HepG2 (cell line): Measurements from ENCODE around the gene SLIT1. TPM values are rescaled to one million over a fixed set of nuclear protein-coding genes. Genes with fewer than 3 reads are reported as not detected.

Experiments
- ATAC-seq: fragments of 200-7000 bp; cut with Tn5 transposase; 3 replicates; pipeline ENCODE4 v1.9.1; 2020; ENCODE audit warnings: mild to moderate bottlenecking, moderate library complexity
- BruUV-seq: library from RNA; stranded (reverse); fragments of 400-500 nt; replicated peaks from 2 replicates; lab custom pipeline; 2021; lab: Mats Ljungman, UMichigan
- CTCF ChIA-PET: fragments of 300-600 bp; formaldehyde crosslinking; extraction: SDS; loops from one replicate; lab custom pipeline; 2021; ENCODE audit warnings: low total read pairs, inconsistent platforms, low intra/inter-chr PET ratio; lab: Yijun Ruan, JAX
- POLR2A ChIA-PET: fragments of 350-600 bp; sonication (Branson Sonifier 250); formaldehyde crosslinking; loops from one replicate; lab custom pipeline; 2020; ENCODE audit warnings: antibody characterized with exemption, inconsistent platforms; lab: Yijun Ruan, JAX
- DNase-seq: peaks from one replicate; pipeline ENCODE4 v3.0.0-alpha.2; 2015; ENCODE audit warnings: low spot score
- FAIRE-seq: peaks from 3 replicates; lab custom pipeline; 2011; peaks lifted over from hg19 to GRCh38; lab: Jason Lieb, UNC
- H2AFZ ChIP-seq: one replicate; pipeline ENCODE4 v1.6.1; 2011; ENCODE audit warnings: low read length, inconsistent platforms
- H3K27ac ChIP-seq: fragments of 300-600 bp; 3 replicates; pipeline ENCODE4 v1.8.0; 2011; ENCODE audit warnings: mixed run types, mild to moderate bottlenecking, mixed read lengths, low read length, inconsistent platforms; ENCODE audit not compliant: insufficient read depth; ENCODE audit errors: extremely low read length
- H3K27me3 ChIP-seq, 2 experiments: fragments of 200-600 bp in 1 of 2; 2 replicates in 1 of 2; 3 replicates in 1 of 2; pipeline versions ENCODE4 v1.6.0 to v1.8.0; 2011; ENCODE audit warnings: low read length in 2 of 2, mild to moderate bottlenecking in 2 of 2, moderate library complexity in 2 of 2, inconsistent platforms in 1 of 2; ENCODE audit not compliant: insufficient read depth in 2 of 2, control insufficient read depth in 1 of 2
- H3K36me3 ChIP-seq, 2 experiments: fragments of 200-600 bp in 1 of 2; replicated peaks in 1 of 2; 2 replicates in 1 of 2; 3 replicates in 1 of 2; pipeline versions ENCODE4 v1.5.1 to v1.8.0; 2011; ENCODE audit warnings: low read length in 2 of 2, inconsistent platforms in 1 of 2; ENCODE audit not compliant: insufficient read depth in 2 of 2, control insufficient read depth in 1 of 2
- H3K4me1 ChIP-seq: 2 replicates; pipeline ENCODE4 v1.5.1; 2012; ENCODE audit warnings: low read length, inconsistent platforms; ENCODE audit not compliant: insufficient read depth
- H3K4me2 ChIP-seq: 2 replicates; pipeline ENCODE4 v1.6.0; 2011; ENCODE audit warnings: low read depth, low read length, inconsistent platforms
- H3K4me3 ChIP-seq, 3 experiments: fragments of 200-600 bp in 1 of 3; sonication (generic), shearing (Covaris generic) in 1 of 3; replicated peaks in 1 of 3; 2 replicates each; pipeline ENCODE4 v1.5.1; 2011 to 2016; ENCODE audit warnings: low read length in 3 of 3, inconsistent platforms in 2 of 3, low read depth in 2 of 3, mild to moderate bottlenecking in 2 of 3, control low read depth in 1 of 3, mixed read lengths in 1 of 3; ENCODE audit not compliant: insufficient read depth in 1 of 3
- H3K79me2 ChIP-seq: one replicate; pipeline ENCODE4 v1.6.1; 2011; ENCODE audit warnings: low read length, inconsistent platforms; ENCODE audit not compliant: insufficient read depth
- H3K9ac ChIP-seq: 2 replicates; pipeline ENCODE4 v1.6.0; 2011; ENCODE audit warnings: mild to moderate bottlenecking, low read depth, low read length, inconsistent platforms; ENCODE audit not compliant: insufficient read depth
- H3K9me3 ChIP-seq: 2 replicates; pipeline ENCODE4 v1.5.1; 2012; ENCODE audit warnings: mild to moderate bottlenecking, low read length
- H4K20me1 ChIP-seq: 2 replicates; pipeline ENCODE4 v1.6.0; 2011; ENCODE audit warnings: inconsistent platforms, mild to moderate bottlenecking, low read length, moderate library complexity; ENCODE audit not compliant: insufficient read depth
- ATM ChIP-seq: fragments of 450-650 bp; IDR thresholded peaks from 2 replicates; pipeline ENCODE4 v1.7.1; 2017; ENCODE audit warnings: mild to moderate bottlenecking, borderline replicate concordance
- FIP1L1 ChIP-seq: fragments of 200-400 bp; formaldehyde crosslinking; IDR thresholded peaks from 2 replicates; pipeline ENCODE4 v1.6.1; 2018; ENCODE audit warnings: low read depth, mild to moderate bottlenecking, low read length, moderate library complexity, borderline replicate concordance; ENCODE audit not compliant: insufficient read depth
- FOXJ3 ChIP-seq: sonication (generic); formaldehyde crosslinking; IDR thresholded peaks from 2 replicates; pipeline ENCODE4 v1.4.0; 2020; ENCODE audit warnings: missing genetic modification reagents, mild to moderate bottlenecking, borderline replicate concordance
- MBNL3 ChIP-seq: fragments of 250-450 bp; sonication (Bioruptor Pico); conservative IDR thresholded peaks from 2 replicates; pipeline ENCODE4 v1.8.0; 2022; ENCODE audit warnings: mild to moderate bottlenecking, inconsistent platforms
- RFXANK ChIP-seq: IDR thresholded peaks from 2 replicates; pipeline ENCODE4 v1.6.1; 2016
- RXRB ChIP-seq: IDR thresholded peaks from 2 replicates; pipeline ENCODE4 v1.6.1; 2016; ENCODE audit warnings: borderline replicate concordance, missing genetic modification reagents, missing compliant biosample characterization
- SNAI1 ChIP-seq: sonication (generic); formaldehyde crosslinking; IDR thresholded peaks from 2 replicates; pipeline ENCODE4 v1.5.0; 2020; ENCODE audit warnings: mild to moderate bottlenecking, missing genetic modification reagents, borderline replicate concordance
- ZFP82 ChIP-seq: sonication (generic); formaldehyde crosslinking; IDR thresholded peaks from 2 replicates; pipeline ENCODE4 v1.5.1; 2020; ENCODE audit warnings: mild to moderate bottlenecking, missing genetic modification reagents, borderline replicate concordance
- ZNF234 ChIP-seq: sonication (generic); formaldehyde crosslinking; conservative IDR thresholded peaks from 2 replicates; pipeline ENCODE4 v1.5.1; 2020; ENCODE audit warnings: mild to moderate bottlenecking, missing genetic modification reagents
- ZZZ3 ChIP-seq: sonication (generic); formaldehyde crosslinking; IDR thresholded peaks from 2 replicates; pipeline ENCODE4 v1.4.0; 2020; ENCODE audit warnings: missing genetic modification reagents, mild to moderate bottlenecking, borderline replicate concordance
- whole genome bisulfite sequencing: methylation state at CpG from one replicate; pipeline ENCODE4 v1.1.6; 2017; ENCODE audit warnings: low lambda C conversion rate; 5-methylcytosine and 5-hydroxymethylcytosine counted together
- in situ Hi-C: cut with HindIII; loops from 2 replicates; pipeline ENCODE4 v1.10.0; 2017; ENCODE audit warnings: low pct_unique_long_range_greater_than_20kb; ENCODE audit not compliant: extremely low pct_ligation_motif_present
- intact Hi-C: fragments of 100-400 bp; cut with micrococcal nuclease; formaldehyde crosslinking; loops from one replicate; pipeline ENCODE4 v1.10.0; 2022; ENCODE audit not compliant: unreplicated experiment
- polyA plus RNA-seq, 8 experiments: library from polyadenylated mRNA; depleted of rRNA in 3 of 8; stranded (reverse) in 7 of 8; unstranded in 1 of 8; fragments of >200 nt; fragmentation: Illumina TruSeq in 4 of 8; extraction: Trizol in 4 of 8; gene quantifications; 2 replicates each; pipeline versions ENCODE4 v1.2.1 to v1.2.3, GENCODE V29; 2011 to 2016; ENCODE audit warnings: low read depth in 4 of 8, missing spikeins in 1 of 8, mixed read lengths in 1 of 8; ENCODE audit not compliant: insufficient read depth in 1 of 8
- total RNA-seq, 5 experiments: library from RNA; depleted of rRNA; stranded (reverse); fragments of >200 nt; fragmentation: Illumina TruSeq; extraction: Trizol; gene quantifications; 2 replicates each; pipeline ENCODE4 v1.2.3, GENCODE V29; 2016; ENCODE audit warnings: low read depth in 1 of 5
- TF ChIP-seq, protein P1 (sequence below): sonication (generic); formaldehyde crosslinking; IDR thresholded peaks from 2 replicates; pipeline ENCODE4 v1.5.0; 2020; ENCODE audit warnings: missing genetic modification reagents

SLIT1 gene
- total and polyA plus RNA-seq, 2 of the 13 experiments (the other 11 are each of a cell fraction or from before 2014, with no cell fraction given): 0.09 to 0.33 TPM

DNA sequence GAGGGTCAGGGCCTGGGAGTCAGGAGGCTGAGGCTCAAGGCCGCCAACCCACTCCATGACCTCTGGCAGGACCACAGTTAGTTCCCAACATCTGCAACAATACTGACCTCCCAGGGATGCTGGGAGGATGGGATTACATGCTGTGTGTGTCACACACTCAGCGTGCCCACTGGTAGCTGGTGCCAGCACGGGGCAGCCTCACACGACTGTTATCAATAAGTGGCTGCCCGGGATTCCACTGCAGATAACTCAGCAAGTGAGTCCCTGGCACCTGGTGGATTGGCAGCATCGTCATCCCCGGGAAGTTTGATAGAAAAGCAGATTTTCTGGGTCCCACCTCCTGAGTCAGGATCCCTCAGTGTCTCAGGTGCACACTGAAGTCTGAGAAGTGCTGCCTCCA, 110.3 kb downstream of the SLIT1 start:
- POLR2A ChIA-PET: no interaction called here
- no peak overlapping the region for H2AFZ ChIP-seq
- DNase-seq: no peak
- no peaks in the 10 kb centered on the region for H3K79me2 ChIP-seq
- no peak overlapping the region for H3K4me3 ChIP-seq
- no peak overlapping the region for H3K27ac ChIP-seq
- no TSS peak for BruUV-seq
- no peak for ATAC-seq
- in situ Hi-C loops: no loop called here
- H3K36me3 ChIP-seq: no peaks in the 10 kb centered on the region
- no peaks in the 10 kb centered on the region for H3K9me3 ChIP-seq
- peaks cover 12 to 70% of the 10 kb centered on the region in 2 experiments; a peak in 4 of 5 replicates for H3K27me3 ChIP-seq
- 0% methylated on average over 2 of the region's 7 CpGs for WGBS
- H3K4me2 ChIP-seq: no peak overlapping the region
- H3K9ac ChIP-seq: no peak overlapping the region
- H4K20me1 ChIP-seq: no peaks in the 10 kb centered on the region
- intact Hi-C loops: no loop called here
- TF ChIP-seq, protein P1, sequence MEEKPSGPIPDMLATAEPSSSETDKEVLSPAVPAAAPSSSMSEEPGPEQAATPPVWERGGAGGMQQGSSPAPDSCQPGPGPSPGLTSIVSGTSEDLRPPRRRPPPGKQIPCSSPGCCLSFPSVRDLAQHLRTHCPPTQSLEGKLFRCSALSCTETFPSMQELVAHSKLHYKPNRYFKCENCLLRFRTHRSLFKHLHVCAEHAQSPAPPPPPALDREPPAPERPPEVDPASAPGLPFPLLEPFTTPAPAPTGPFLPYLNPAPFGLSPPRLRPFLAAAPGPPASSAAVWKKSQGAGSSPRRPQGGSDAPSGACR: no peak
- TF ChIP-seq RFXANK (CRISPR knock-in tag) (no peak), RXRB (CRISPR knock-in tag) (no peak), ATM (no peak), FIP1L1 (no peak), ZZZ3 (CRISPR knock-in tag) (no peak), FOXJ3 (CRISPR knock-in tag) (no peak), ZFP82 (no peak), MBNL3 (CRISPR knock-in tag) (no peak), ZNF234 (CRISPR knock-in tag) (no peak), SNAI1 (CRISPR knock-in tag) (no peak)
- CTCF ChIA-PET: interaction anchor here (4.7 kb wide), 1 partner anchor 135 kb away, joined by 56 read pairs; no protein-coding TSS in a partner anchor
- H3K4me1 ChIP-seq: no peaks in the 10 kb centered on the region
- FAIRE-seq: no peak
